Measurements from ENCODE around the gene ALOXE3.

Gene ALOXE3

DNA sequence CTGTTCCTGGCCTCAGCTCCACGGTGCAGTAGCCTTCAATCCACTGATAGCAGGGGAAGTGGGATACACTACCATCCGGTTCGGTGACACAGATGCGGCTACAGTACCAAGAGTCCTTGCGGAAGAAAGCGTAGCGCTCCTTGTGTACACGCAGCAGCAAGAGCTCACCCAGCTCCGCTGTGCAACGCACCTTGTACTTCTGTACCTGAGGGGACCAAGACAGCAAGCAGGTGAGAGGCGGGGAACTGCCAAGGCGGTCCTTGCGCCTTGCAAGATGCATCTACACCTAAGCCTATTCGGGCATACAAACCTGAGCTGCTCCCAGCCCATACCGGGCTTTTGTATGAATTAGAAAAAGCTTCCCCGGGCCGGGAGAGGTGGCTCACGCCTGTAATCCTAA lies 1.5 kb downstream of the ALOXE3 start:
- H3F3A ChIP-seq (ENCODE audit: low read depth), result peaks cover 15% of the 10 kb centered on the region
- H3K36me3 ChIP-seq (ENCODE audit: insufficient read depth, low read length), result no peaks in the 10 kb centered on the region
- no peaks in the 10 kb centered on the region for H3K9me3 ChIP-seq (ENCODE audit: insufficient read depth, low read depth, low read length)
- H3K4me3 ChIP-seq (ENCODE audit: low read length, poor library complexity, severe bottlenecking), result no peak overlapping the region
- no peak for TF ChIP-seq EZH2phosphoT487 (IDR thresholded peaks at IDR 0.05; ENCODE audit: borderline replicate concordance)
- TF ChIP-seq, protein P1, sequence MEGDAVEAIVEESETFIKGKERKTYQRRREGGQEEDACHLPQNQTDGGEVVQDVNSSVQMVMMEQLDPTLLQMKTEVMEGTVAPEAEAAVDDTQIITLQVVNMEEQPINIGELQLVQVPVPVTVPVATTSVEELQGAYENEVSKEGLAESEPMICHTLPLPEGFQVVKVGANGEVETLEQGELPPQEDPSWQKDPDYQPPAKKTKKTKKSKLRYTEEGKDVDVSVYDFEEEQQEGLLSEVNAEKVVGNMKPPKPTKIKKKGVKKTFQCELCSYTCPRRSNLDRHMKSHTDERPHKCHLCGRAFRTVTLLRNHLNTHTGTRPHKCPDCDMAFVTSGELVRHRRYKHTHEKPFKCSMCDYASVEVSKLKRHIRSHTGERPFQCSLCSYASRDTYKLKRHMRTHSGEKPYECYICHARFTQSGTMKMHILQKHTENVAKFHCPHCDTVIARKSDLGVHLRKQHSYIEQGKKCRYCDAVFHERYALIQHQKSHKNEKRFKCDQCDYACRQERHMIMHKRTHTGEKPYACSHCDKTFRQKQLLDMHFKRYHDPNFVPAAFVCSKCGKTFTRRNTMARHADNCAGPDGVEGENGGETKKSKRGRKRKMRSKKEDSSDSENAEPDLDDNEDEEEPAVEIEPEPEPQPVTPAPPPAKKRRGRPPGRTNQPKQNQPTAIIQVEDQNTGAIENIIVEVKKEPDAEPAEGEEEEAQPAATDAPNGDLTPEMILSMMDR (conservative IDR thresholded peaks at IDR 0.05; ENCODE audit: low read length), result no peak
- no peaks in the 10 kb centered on the region for H3K9me2 ChIP-seq (replicated peaks; ENCODE audit: low read depth, low read length)
- H3K9ac ChIP-seq (ENCODE audit: low read depth, low read length, poor library complexity, severe bottlenecking), result no peak overlapping the region
- no peak overlapping the region for H2AFZ ChIP-seq (ENCODE audit: low read length)
- no peaks in the 10 kb centered on the region for H3K79me2 ChIP-seq (ENCODE audit: insufficient read depth, low read length)
- H3K4me1 ChIP-seq (ENCODE audit: insufficient read depth, low read length, poor library complexity, severe bottlenecking), result peaks cover 12% of the 10 kb centered on the region
- peaks cover 14% of the 10 kb centered on the region for H3K27me3 ChIP-seq (ENCODE audit: insufficient read depth, low read length, poor library complexity, severe bottlenecking)
- no peak overlapping the region for H3K4me2 ChIP-seq (ENCODE audit: low read depth, low read length, poor library complexity, severe bottlenecking)
- H4K20me1 ChIP-seq (ENCODE audit: insufficient read depth, low read length, poor library complexity, severe bottlenecking), result no peaks in the 10 kb centered on the region

DNA sequence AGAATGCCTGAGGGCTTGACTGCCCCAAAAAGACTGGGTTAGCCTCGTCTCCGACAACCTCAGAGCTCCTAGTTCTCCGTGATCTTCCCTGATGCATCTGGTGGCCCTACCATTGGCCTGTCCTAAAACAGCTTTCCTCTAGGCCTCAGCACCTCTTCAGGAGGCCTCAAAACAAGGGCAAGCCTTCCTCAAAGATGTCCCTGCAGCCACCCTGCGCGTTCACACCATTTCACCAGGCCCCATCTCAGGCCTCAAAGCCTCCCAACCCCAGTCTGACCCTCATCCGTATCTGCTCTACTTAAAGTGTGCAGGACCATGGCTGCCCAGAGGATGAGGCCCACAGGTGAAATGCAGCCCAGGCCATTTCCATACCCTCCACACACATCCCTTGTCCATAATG lies 7.4 kb downstream of the ALOXE3 start:
- Histone ChIP-seq H3K4me2 (ENCODE audit: low read depth, low read length, poor library complexity, severe bottlenecking) (no peak overlapping the region), H4K20me1 (ENCODE audit: insufficient read depth, low read length, poor library complexity, severe bottlenecking) (no peaks in the 10 kb centered on the region), H3K27me3 (ENCODE audit: insufficient read depth, low read length, poor library complexity, severe bottlenecking) (peaks cover 14% of the 10 kb centered on the region), H3F3A (ENCODE audit: low read depth) (no peaks in the 10 kb centered on the region), H3K9me3 (ENCODE audit: insufficient read depth, low read depth, low read length) (no peaks in the 10 kb centered on the region), H3K9ac (ENCODE audit: low read depth, low read length, poor library complexity, severe bottlenecking) (no peak overlapping the region), H3K4me1 (ENCODE audit: insufficient read depth, low read length, poor library complexity, severe bottlenecking) (peaks cover 3% of the 10 kb centered on the region), H3K36me3 (ENCODE audit: insufficient read depth, low read length) (no peaks in the 10 kb centered on the region), H3K79me2 (ENCODE audit: insufficient read depth, low read length) (no peaks in the 10 kb centered on the region), H3K4me3 (ENCODE audit: low read length, poor library complexity, severe bottlenecking) (no peak overlapping the region), H2AFZ (ENCODE audit: low read length) (no peak overlapping the region), H3K9me2 (replicated peaks; ENCODE audit: low read depth, low read length) (no peaks in the 10 kb centered on the region)
- TF ChIP-seq, protein P1 (conservative IDR thresholded peaks at IDR 0.05; ENCODE audit: low read length), result no peak

DNA sequence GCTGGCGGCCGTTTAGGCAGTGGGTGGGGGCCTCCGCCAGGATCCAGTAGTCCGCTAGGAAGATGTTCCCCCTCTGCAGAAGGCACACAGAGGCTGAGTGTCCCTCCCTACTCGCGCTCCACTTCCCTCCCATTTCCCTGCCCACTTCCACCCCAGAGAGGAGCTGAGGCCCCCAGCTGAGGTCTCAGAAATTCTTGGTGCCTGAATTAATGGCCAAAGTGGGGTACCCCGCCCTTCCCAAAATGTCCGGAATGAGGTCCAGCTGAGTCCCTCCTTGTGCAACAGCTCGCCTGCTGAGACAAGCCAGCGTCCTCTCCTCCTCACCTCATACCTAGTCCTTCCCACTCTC lies 7.9 kb downstream of the ALOXE3 start:
- no peaks in the 10 kb centered on the region for H3F3A ChIP-seq (ENCODE audit: low read depth)
- no peaks in the 10 kb centered on the region for H3K9me2 ChIP-seq (replicated peaks; ENCODE audit: low read depth, low read length)
- no peaks in the 10 kb centered on the region for H3K9me3 ChIP-seq (ENCODE audit: insufficient read depth, low read depth, low read length)
- no peak overlapping the region for H3K4me3 ChIP-seq (ENCODE audit: low read length, poor library complexity, severe bottlenecking)
- no peaks in the 10 kb centered on the region for H3K36me3 ChIP-seq (ENCODE audit: insufficient read depth, low read length)
- H3K4me2 ChIP-seq (ENCODE audit: low read depth, low read length, poor library complexity, severe bottlenecking), result no peak overlapping the region
- no peak overlapping the region for H3K9ac ChIP-seq (ENCODE audit: low read depth, low read length, poor library complexity, severe bottlenecking)
- H2AFZ ChIP-seq (ENCODE audit: low read length), result no peak overlapping the region
- H3K4me1 ChIP-seq (ENCODE audit: insufficient read depth, low read length, poor library complexity, severe bottlenecking), result peaks cover 3% of the 10 kb centered on the region
- TF ChIP-seq, protein P1 (conservative IDR thresholded peaks at IDR 0.05; ENCODE audit: low read length), result no peak
- no peak for TF ChIP-seq EZH2phosphoT487 (IDR thresholded peaks at IDR 0.05; ENCODE audit: borderline replicate concordance)
- no peaks in the 10 kb centered on the region for H4K20me1 ChIP-seq (ENCODE audit: insufficient read depth, low read length, poor library complexity, severe bottlenecking)
- H3K79me2 ChIP-seq (ENCODE audit: insufficient read depth, low read length), result no peaks in the 10 kb centered on the region
- peaks cover 14% of the 10 kb centered on the region for H3K27me3 ChIP-seq (ENCODE audit: insufficient read depth, low read length, poor library complexity, severe bottlenecking)
